ENCODE data around the gene TPGS2.
"Not testable (repeated sequence)": the region's sequence is repeated elsewhere in the genome, so short reads cannot be mapped to it uniquely, and the experiment has no call there.

TPGS2 gene

GRCh38 chr18:36770315-36770946 lies 58.4 kb downstream of the TPGS2 start:
- DNase-seq: no peak

- no peak for DNase-seq
These were observed 59.0 kb downstream of the TPGS2 start for GRCh38 chr18:36769611-36770314.

GRCh38 chr18:36769172-36769571 lies 59.6 kb downstream of the TPGS2 start:
- no peak for DNase-seq

GRCh38 chr18:36766836-36767235 lies 62.0 kb downstream of the TPGS2 start:
- DNase-seq: no peak

GRCh38 chr18:36762965-36763364 lies 65.8 kb downstream of the TPGS2 start:
- not testable (repeated sequence) for DNase-seq

GRCh38 chr18:36762074-36762473 lies 66.7 kb downstream of the TPGS2 start:
- DNase-seq: no peak

- no peak for DNase-seq
These were observed 67.6 kb downstream of the TPGS2 start for GRCh38 chr18:36761186-36761698.

GRCh38 chr18:36760598-36760997 lies 68.2 kb downstream of the TPGS2 start:
- DNase-seq: no peak

- DNase-seq: no peak
These were observed 69.5 kb downstream of the TPGS2 start for GRCh38 chr18:36759167-36759776.

- DNase-seq: no peak
These were observed 70.2 kb downstream of the TPGS2 start for GRCh38 chr18:36758623-36759022.

- DNase-seq: no peak
These were observed 70.8 kb downstream of the TPGS2 start for GRCh38 chr18:36757991-36758390.

- DNase-seq: peak; percentile 25
These were observed 71.7 kb downstream of the TPGS2 start for GRCh38 chr18:36757081-36757480.

- no peak for DNase-seq
These were observed 72.6 kb downstream of the TPGS2 start for GRCh38 chr18:36756242-36756641.

GRCh38 chr18:36752929-36753865 lies 75.6 kb downstream of the TPGS2 start:
- DNase-seq: no peak

GRCh38 chr18:36745219-36745975 lies 83.4 kb downstream of the TPGS2 start:
- DNase-seq: no peak

GRCh38 chr18:36744261-36744876 lies 84.4 kb downstream of the TPGS2 start:
- no peak for DNase-seq

All from kidney glomerular epithelial cell (primary cell).